GM23338 (cell line): ENCODE measurements around the gene GRK7. TPM values are rescaled to one million over a fixed set of nuclear protein-coding genes. Genes with fewer than 3 reads are reported as not detected.

Experiments
- ATAC-seq: fragments of 200-7000 bp; cut with Tn5 transposase; 3 replicates; pipeline ENCODE4 v1.9.1; 2020
- DNase-seq: peaks from one replicate; pipeline ENCODE4 v3.0.0-alpha.2; 2015; ENCODE audit warnings: low spot score
- H2AFZ ChIP-seq: fragments of 200-600 bp; sonication (generic); 2 replicates; pipeline ENCODE4 v1.8.0; 2016; ENCODE audit warnings: antibody characterized with exemption, mild to moderate bottlenecking, moderate library complexity
- H3F3A ChIP-seq: fragments of 200-600 bp; sonication (generic); replicated peaks from 2 replicates; pipeline ENCODE4 v1.8.0; 2017; ENCODE audit warnings: antibody characterized with exemption, mixed run types, low read depth
- H3K27ac ChIP-seq: fragments of 200-600 bp; sonication (generic); 2 replicates; pipeline ENCODE4 v1.6.1; 2016; ENCODE audit warnings: low read depth
- H3K27me3 ChIP-seq: fragments of 200-600 bp; sonication (generic); 2 replicates; pipeline ENCODE4 v1.8.0; 2016; ENCODE audit warnings: mild to moderate bottlenecking, mixed run types, moderate library complexity; ENCODE audit not compliant: insufficient read depth
- H3K36me3 ChIP-seq: fragments of 200-600 bp; sonication (generic); 2 replicates; pipeline ENCODE4 v1.8.0; 2016; ENCODE audit warnings: mild to moderate bottlenecking; ENCODE audit not compliant: insufficient read depth
- H3K4me1 ChIP-seq: fragments of 200-600 bp; sonication (generic); 2 replicates; pipeline ENCODE4 v1.8.0; 2016; ENCODE audit warnings: mild to moderate bottlenecking, moderate library complexity; ENCODE audit not compliant: insufficient read depth
- H3K4me2 ChIP-seq: fragments of 200-600 bp; sonication (generic); 2 replicates; pipeline ENCODE4 v1.7.1; 2017; ENCODE audit warnings: mixed run types
- H3K4me3 ChIP-seq: fragments of 200-600 bp; sonication (generic); 2 replicates; pipeline ENCODE4 v1.6.1; 2016; ENCODE audit warnings: mixed run types
- H3K79me2 ChIP-seq: fragments of 200-600 bp; sonication (generic); replicated peaks from 2 replicates; pipeline ENCODE4 v1.8.0; 2017; ENCODE audit warnings: mild to moderate bottlenecking; ENCODE audit not compliant: insufficient read depth
- H3K9me2 ChIP-seq: fragments of 200-600 bp; sonication (generic); 2 replicates; pipeline ENCODE4 v1.8.0; 2017; ENCODE audit not compliant: insufficient read depth
- H4K20me1 ChIP-seq: fragments of 200-600 bp; sonication (generic); replicated peaks from 2 replicates; pipeline ENCODE4 v1.8.0; 2017; ENCODE audit warnings: mild to moderate bottlenecking; ENCODE audit not compliant: insufficient read depth
- H3K27ac Mint-ChIP-seq: 2 replicates; pipeline ENCODE4 v1.8.0; 2020; ENCODE audit warnings: inconsistent platforms, mild to moderate bottlenecking, moderate library complexity, mixed read lengths
- H3K27me3 Mint-ChIP-seq: 3 replicates; pipeline ENCODE4 v1.8.0; 2022; ENCODE audit warnings: low read depth, mild to moderate bottlenecking, moderate library complexity, mixed read lengths, inconsistent platforms; ENCODE audit not compliant: insufficient read depth, poor library complexity
- H3K36me3 Mint-ChIP-seq: 3 replicates; pipeline ENCODE4 v1.8.0; 2021; ENCODE audit warnings: low read depth, mild to moderate bottlenecking, inconsistent platforms, moderate library complexity, mixed read lengths
- H3K4me1 Mint-ChIP-seq: 3 replicates; pipeline ENCODE4 v1.8.0; 2020; ENCODE audit warnings: mild to moderate bottlenecking, inconsistent platforms, mixed read lengths
- H3K4me3 Mint-ChIP-seq: 3 replicates; pipeline ENCODE4 v1.8.0; 2021; ENCODE audit warnings: moderate library complexity, mild to moderate bottlenecking, inconsistent platforms, mixed read lengths
- H3K9me3 Mint-ChIP-seq: 3 replicates; pipeline ENCODE4 v1.8.0; 2020; ENCODE audit warnings: moderate library complexity, mild to moderate bottlenecking, inconsistent platforms, mixed read lengths
- CREB1 ChIP-seq: fragments of 250-450 bp; sonication (Bioruptor Pico); IDR thresholded peaks from 2 replicates; pipeline ENCODE4 v1.5.0; 2020; ENCODE audit warnings: low read depth, mild to moderate bottlenecking, moderate library complexity
- CTCF ChIP-seq, 2 experiments: fragments of 200-600 bp in 1 of 2; sonication (generic) in 1 of 2; conservative IDR thresholded peaks; 2 replicates each; pipeline versions ENCODE4 v1.5.1 to v1.6.1; 2016 to 2017; ENCODE audit warnings: antibody characterized with exemption in 2 of 2, low read depth in 2 of 2, mild to moderate bottlenecking in 2 of 2, moderate library complexity in 1 of 2
- EZH2phosphoT487 ChIP-seq: fragments of 200-600 bp; sonication (generic); IDR thresholded peaks from one replicate; pipeline ENCODE4 v1.8.1; 2018; ENCODE audit warnings: antibody characterized with exemption; ENCODE audit not compliant: unreplicated experiment
- JUNB ChIP-seq: IDR thresholded peaks from one replicate; pipeline ENCODE4 v1.6.1; 2016; ENCODE audit warnings: antibody characterized with exemption; ENCODE audit not compliant: unreplicated experiment
- NANOG ChIP-seq: IDR thresholded peaks from 2 replicates; pipeline ENCODE4 v1.6.1; 2016; ENCODE audit warnings: antibody characterized with exemption, borderline replicate concordance
- POLR2AphosphoS5 ChIP-seq: IDR thresholded peaks from 2 replicates; pipeline ENCODE4 v1.6.1; 2016; ENCODE audit warnings: antibody characterized with exemption, low read depth
- REST ChIP-seq: IDR thresholded peaks from one replicate; pipeline ENCODE4 v1.6.1; 2018; ENCODE audit warnings: antibody characterized with exemption; ENCODE audit not compliant: unreplicated experiment
- STAT1 ChIP-seq: IDR thresholded peaks from one replicate; pipeline ENCODE4 v1.6.1; 2016; ENCODE audit warnings: antibody characterized with exemption; ENCODE audit not compliant: unreplicated experiment
- ZNF114 ChIP-seq: fragments of 250-450 bp; sonication (Bioruptor Pico); IDR thresholded peaks from 2 replicates; pipeline ENCODE4 v1.5.0; 2020; ENCODE audit warnings: mild to moderate bottlenecking, moderate library complexity
- ZNF331 ChIP-seq: fragments of 250-450 bp; sonication (Bioruptor Pico); IDR thresholded peaks from 2 replicates; pipeline ENCODE4 v1.5.0; 2020; ENCODE audit warnings: low read depth, mild to moderate bottlenecking, moderate library complexity
- polyA plus RNA-seq: library from polyadenylated mRNA; unstranded; fragments of >200 nt; fragmentation: Nextera tagmentation; extraction: Ambion mirVana; gene quantifications from 2 replicates; pipeline ENCODE4 v1.2.1, GENCODE V29; 2016
- total RNA-seq: library from RNA; depleted of rRNA; stranded (reverse); fragments of >200 nt; shearing (Covaris generic); gene quantifications from 2 replicates; pipeline ENCODE4 v1.2.3, GENCODE V29; 2014
- TF ChIP-seq, protein P1 (sequence below): IDR thresholded peaks from 2 replicates; pipeline ENCODE4 v1.6.1; 2016; ENCODE audit warnings: antibody characterized with exemption

GRK7 gene
- total and polyA plus RNA-seq, 2 experiments from 2014 or later: not detected

DNA sequence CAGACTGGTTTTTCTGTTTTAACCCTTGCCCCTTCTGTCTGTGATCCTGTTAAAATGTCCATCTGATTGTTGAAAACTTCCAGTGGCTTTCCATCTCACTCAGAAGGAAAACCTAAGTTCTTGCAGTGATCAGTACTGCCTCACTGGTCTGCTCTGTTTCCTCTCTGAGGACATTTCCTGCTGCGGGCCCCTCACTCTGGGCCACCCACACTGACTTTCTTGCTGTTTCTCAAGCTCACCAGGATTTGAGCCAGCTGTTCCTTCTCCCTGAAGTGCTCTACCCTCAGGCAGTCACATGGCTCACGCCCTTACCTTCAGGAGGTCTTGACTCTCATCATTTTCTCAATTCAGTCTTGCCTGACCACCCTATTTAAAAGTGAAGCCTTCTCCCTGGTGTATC lies 1.8 kb downstream of the GRK7 start (continued):
- TF ChIP-seq REST (no peak), CTCF (conservative IDR thresholded peaks at IDR 0.05; ENCODE audit: low read depth in 2 of 2) (no peak), POLR2AphosphoS5 (no peak), ZNF331 (CRISPR knock-in tag) (no peak), CREB1 (CRISPR knock-in tag) (no peak)
- TF ChIP-seq, protein P1, sequence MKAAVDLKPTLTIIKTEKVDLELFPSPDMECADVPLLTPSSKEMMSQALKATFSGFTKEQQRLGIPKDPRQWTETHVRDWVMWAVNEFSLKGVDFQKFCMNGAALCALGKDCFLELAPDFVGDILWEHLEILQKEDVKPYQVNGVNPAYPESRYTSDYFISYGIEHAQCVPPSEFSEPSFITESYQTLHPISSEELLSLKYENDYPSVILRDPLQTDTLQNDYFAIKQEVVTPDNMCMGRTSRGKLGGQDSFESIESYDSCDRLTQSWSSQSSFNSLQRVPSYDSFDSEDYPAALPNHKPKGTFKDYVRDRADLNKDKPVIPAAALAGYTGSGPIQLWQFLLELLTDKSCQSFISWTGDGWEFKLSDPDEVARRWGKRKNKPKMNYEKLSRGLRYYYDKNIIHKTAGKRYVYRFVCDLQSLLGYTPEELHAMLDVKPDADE: no peak

- ATAC-seq: no peak
- no peak for TF ChIP-seq REST
- TF ChIP-seq CTCF (conservative IDR thresholded peaks at IDR 0.05; ENCODE audit: low read depth in 2 of 2): no peak
- TF ChIP-seq CREB1 (CRISPR knock-in tag): no peak
- TF ChIP-seq POLR2AphosphoS5: no peak
- TF ChIP-seq NANOG: no peak
- TF ChIP-seq, protein P1: no peak
- no peak for TF ChIP-seq EZH2phosphoT487
- no peak for TF ChIP-seq ZNF114 (CRISPR knock-in tag)
- no peak for TF ChIP-seq STAT1
- no peak for TF ChIP-seq JUNB
These were observed 3.9 kb downstream of the GRK7 start for GRCh38 chr3:141767066-141767465.

More at GRCh38 chr3:141767066-141767465, 3.9 kb downstream of the GRK7 start:
- Mint-ChIP-seq H3K27me3 (peaks cover 3% of the 10 kb centered on the region), H3K36me3 (no peaks in the 10 kb centered on the region; the same call in 2 of the 3 replicates), H3K4me3 (no peak overlapping the region), H3K4me1 (no peaks in the 10 kb centered on the region; the same call in 2 of the 3 replicates), H3K9me3 (peaks cover 2% of the 10 kb centered on the region; the same call in 1 of the 3 replicates), H3K27ac (no peak overlapping the region)
- no peak overlapping the region for H3K27ac ChIP-seq
- no peak overlapping the region for H3K4me2 ChIP-seq
- no peak for DNase-seq
- H4K20me1 ChIP-seq: no peaks in the 10 kb centered on the region
- H3K36me3 ChIP-seq: no peaks in the 10 kb centered on the region
- no peaks in the 10 kb centered on the region for H3K79me2 ChIP-seq
- H3F3A ChIP-seq: no peaks in the 10 kb centered on the region
- no peaks in the 10 kb centered on the region for H3K9me2 ChIP-seq
- no peaks in the 10 kb centered on the region for H3K4me1 ChIP-seq
- H3K4me3 ChIP-seq: no peak overlapping the region
- H3K27me3 ChIP-seq: no peaks in the 10 kb centered on the region
- H2AFZ ChIP-seq: no peak overlapping the region
